ENCODE measurements around the gene RMC1. TPM values are rescaled to one million over a fixed set of nuclear protein-coding genes. Genes with fewer than 3 reads are reported as not detected.

RMC1 gene
- total RNA-seq, 2 experiments from 2014 or later = 32.8 to 36.2 TPM

DNA sequence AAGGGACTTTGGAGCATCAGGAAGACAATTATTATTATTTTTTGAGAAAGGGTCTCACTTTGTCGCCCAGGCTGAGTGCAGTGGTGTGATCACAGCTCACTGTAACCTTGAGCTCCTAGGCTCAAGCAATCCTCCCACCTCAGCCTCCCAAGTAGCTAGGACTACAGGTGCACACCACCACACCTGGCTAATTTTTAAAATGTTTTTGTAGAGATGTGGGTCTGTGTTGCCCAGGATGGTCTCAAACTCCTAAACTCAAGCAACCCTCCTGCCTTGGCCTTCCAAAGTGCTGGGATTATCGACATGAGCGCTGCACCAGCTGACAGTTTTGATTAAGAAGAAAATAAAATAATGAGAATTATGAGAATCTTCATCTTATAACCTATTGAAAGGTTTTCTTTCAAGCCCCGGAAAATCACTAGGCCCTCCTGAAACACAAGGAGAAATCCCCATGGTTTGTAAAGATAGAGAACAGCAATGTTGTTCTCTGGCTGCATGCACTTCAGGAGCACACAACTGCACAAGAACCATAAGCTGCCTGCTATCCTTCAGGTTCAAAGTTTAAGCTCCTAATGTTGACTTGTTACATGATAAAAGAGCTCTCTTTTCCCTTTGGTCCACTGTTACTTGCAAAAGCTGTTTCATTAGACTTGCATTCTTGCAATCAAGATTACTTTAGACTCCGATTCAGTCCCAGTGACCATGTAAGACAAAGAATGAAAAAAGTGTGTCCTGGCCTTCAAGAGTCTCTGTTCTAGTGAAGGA is 66.2 kb downstream of the RMC1 start:
- Histone ChIP-seq H3K4me2 (ENCODE audit: low read length) (no peak overlapping the region), H3K9me2 (ENCODE audit: insufficient read depth, low read length) (no peaks in the 10 kb centered on the region), H2AFZ (ENCODE audit: low read length) (no peak overlapping the region), H3K9me3 (ENCODE audit: low read length) (no peaks in the 10 kb centered on the region), H3K4me1 (ENCODE audit: insufficient read depth, low read length, poor library complexity, severe bottlenecking) (peaks cover 7% of the 10 kb centered on the region), H3K4me3 (ENCODE audit: low read depth, low read length, poor library complexity, severe bottlenecking) (no peak overlapping the region), H4K20me1 (ENCODE audit: insufficient read depth, low read length) (no peaks in the 10 kb centered on the region), H3K36me3 (ENCODE audit: insufficient read depth, low read length) (peaks cover 83% of the 10 kb centered on the region), H3K27ac (ENCODE audit: low read depth, low read length, poor library complexity, severe bottlenecking) (no peak overlapping the region), H3K79me2 (ENCODE audit: insufficient read depth, low read depth, low read length) (no peaks in the 10 kb centered on the region)
- TF ChIP-seq, protein P1, sequence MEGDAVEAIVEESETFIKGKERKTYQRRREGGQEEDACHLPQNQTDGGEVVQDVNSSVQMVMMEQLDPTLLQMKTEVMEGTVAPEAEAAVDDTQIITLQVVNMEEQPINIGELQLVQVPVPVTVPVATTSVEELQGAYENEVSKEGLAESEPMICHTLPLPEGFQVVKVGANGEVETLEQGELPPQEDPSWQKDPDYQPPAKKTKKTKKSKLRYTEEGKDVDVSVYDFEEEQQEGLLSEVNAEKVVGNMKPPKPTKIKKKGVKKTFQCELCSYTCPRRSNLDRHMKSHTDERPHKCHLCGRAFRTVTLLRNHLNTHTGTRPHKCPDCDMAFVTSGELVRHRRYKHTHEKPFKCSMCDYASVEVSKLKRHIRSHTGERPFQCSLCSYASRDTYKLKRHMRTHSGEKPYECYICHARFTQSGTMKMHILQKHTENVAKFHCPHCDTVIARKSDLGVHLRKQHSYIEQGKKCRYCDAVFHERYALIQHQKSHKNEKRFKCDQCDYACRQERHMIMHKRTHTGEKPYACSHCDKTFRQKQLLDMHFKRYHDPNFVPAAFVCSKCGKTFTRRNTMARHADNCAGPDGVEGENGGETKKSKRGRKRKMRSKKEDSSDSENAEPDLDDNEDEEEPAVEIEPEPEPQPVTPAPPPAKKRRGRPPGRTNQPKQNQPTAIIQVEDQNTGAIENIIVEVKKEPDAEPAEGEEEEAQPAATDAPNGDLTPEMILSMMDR (conservative IDR thresholded peaks at IDR 0.05; ENCODE audit: low read length) = no peak
- intact Hi-C loops (cut with micrococcal nuclease; ENCODE audit: unreplicated experiment) = no loop called here
- ChIA-PET CTCF (ENCODE audit: unreplicated experiment) (interaction anchor here (0.9 kb wide), 1 partner anchor 12 kb away, joined by 3 read pairs; no protein-coding TSS in a partner anchor), POLR2A (interaction anchor here (0.5 to 1.0 kb wide), 4 partner anchors 16 to 1739 kb away, joined by 3 to 4 read pairs (median 3); partner anchors contain the start of gene NPC1)
- BruUV-seq (replicated peaks) = no TSS peak
- DNase-seq (ENCODE audit: low spot score) = no peak

DNA sequence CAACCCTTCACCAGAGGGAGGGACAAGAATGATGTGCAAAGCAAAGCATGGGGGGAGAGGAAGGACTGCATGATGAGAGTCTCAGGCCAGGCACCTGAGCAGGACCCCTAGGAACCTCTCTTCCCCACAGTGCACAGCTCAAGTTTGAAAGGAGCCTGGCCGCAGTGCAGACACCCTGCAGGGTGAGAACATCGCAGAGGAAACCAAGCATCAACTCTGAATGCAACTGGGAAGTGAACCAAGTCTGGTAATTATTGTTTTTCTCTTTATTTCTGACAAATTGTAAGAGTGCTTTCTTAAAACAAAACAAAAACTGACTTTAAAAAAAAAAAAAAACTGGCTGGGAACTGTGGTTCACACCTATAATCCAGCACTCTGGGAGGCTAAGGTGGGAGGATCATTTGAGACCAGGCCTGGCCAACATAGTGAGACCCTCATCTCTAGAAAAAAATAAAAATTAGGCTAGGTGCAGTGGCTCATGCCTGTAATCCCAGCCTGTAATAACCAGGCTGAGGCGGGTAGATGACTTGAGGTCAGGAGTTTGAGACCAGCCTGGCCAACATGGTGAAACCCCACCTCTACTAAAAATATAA is 67.7 kb downstream of the RMC1 start:
- Histone ChIP-seq H3K9me2 (ENCODE audit: insufficient read depth, low read length) (no peaks in the 10 kb centered on the region), H3K9me3 (ENCODE audit: low read length) (no peaks in the 10 kb centered on the region), H3K79me2 (ENCODE audit: insufficient read depth, low read depth, low read length) (no peaks in the 10 kb centered on the region), H3K4me1 (ENCODE audit: insufficient read depth, low read length, poor library complexity, severe bottlenecking) (peaks cover 7% of the 10 kb centered on the region), H2AFZ (ENCODE audit: low read length) (no peak overlapping the region), H3K4me3 (ENCODE audit: low read depth, low read length, poor library complexity, severe bottlenecking) (no peak overlapping the region), H3K27ac (ENCODE audit: low read depth, low read length, poor library complexity, severe bottlenecking) (no peak overlapping the region), H4K20me1 (ENCODE audit: insufficient read depth, low read length) (no peaks in the 10 kb centered on the region), H3K4me2 (ENCODE audit: low read length) (no peak overlapping the region), H3K36me3 (ENCODE audit: insufficient read depth, low read length) (peaks cover 76% of the 10 kb centered on the region)
- BruUV-seq (replicated peaks) = no TSS peak
- intact Hi-C loops (cut with micrococcal nuclease; ENCODE audit: unreplicated experiment) = no loop called here
- POLR2A ChIA-PET = interaction anchor here (0.6 to 1.3 kb wide), 3 partner anchors 12 to 47 kb away, joined by 3 to 4 read pairs (median 4); no protein-coding TSS in a partner anchor
- DNase-seq (ENCODE audit: low spot score) = no peak
- no peak for TF ChIP-seq EZH2phosphoT487 (IDR thresholded peaks at IDR 0.05; ENCODE audit: borderline replicate concordance, low read depth, low read length)
- TF ChIP-seq, protein P1 (conservative IDR thresholded peaks at IDR 0.05; ENCODE audit: low read length) = no peak
- CTCF ChIA-PET (ENCODE audit: unreplicated experiment) = no interaction called here

DNA sequence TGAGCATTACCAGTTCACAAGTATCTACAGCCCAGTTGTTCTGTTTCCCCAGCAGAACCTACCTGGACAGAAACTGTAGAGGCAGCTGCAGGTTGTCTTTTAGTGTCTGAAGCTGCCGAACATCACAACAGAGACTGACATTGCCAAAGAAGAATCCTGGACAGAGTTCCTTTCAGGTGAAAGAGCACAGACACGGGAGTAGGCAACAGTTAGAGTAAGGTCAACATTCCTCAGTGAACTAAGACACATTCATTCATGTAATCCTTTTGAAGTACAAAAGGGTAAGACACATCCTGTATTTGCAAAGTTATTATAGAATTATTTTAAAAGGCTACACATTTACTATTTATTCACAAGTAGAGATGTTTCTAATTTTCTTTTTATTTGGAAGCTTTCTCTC is 68.7 kb downstream of the RMC1 start:
- H3K79me2 ChIP-seq (ENCODE audit: insufficient read depth, low read depth, low read length) = no peaks in the 10 kb centered on the region
- no peak overlapping the region for H3K27ac ChIP-seq (ENCODE audit: low read depth, low read length, poor library complexity, severe bottlenecking)
- no peak overlapping the region for H3K4me3 ChIP-seq (ENCODE audit: low read depth, low read length, poor library complexity, severe bottlenecking)
- no TSS peak for BruUV-seq (replicated peaks)
- no peak overlapping the region for H3K4me2 ChIP-seq (ENCODE audit: low read length)
- TF ChIP-seq EZH2phosphoT487 (IDR thresholded peaks at IDR 0.05; ENCODE audit: borderline replicate concordance, low read depth, low read length) = no peak
- TF ChIP-seq, protein P1 (conservative IDR thresholded peaks at IDR 0.05; ENCODE audit: low read length) = no peak
- H4K20me1 ChIP-seq (ENCODE audit: insufficient read depth, low read length) = no peaks in the 10 kb centered on the region
- POLR2A ChIA-PET = interaction anchor here (1.2 kb wide), 1 partner anchor 11 kb away, joined by 4 read pairs; no protein-coding TSS in a partner anchor
- H3K4me1 ChIP-seq (ENCODE audit: insufficient read depth, low read length, poor library complexity, severe bottlenecking) = peaks cover 7% of the 10 kb centered on the region
- no peak for DNase-seq (ENCODE audit: low spot score)
- no peak overlapping the region for H2AFZ ChIP-seq (ENCODE audit: low read length)
- H3K36me3 ChIP-seq (ENCODE audit: insufficient read depth, low read length) = peaks cover 70% of the 10 kb centered on the region
- CTCF ChIA-PET (ENCODE audit: unreplicated experiment) = no interaction called here
- H3K9me2 ChIP-seq (ENCODE audit: insufficient read depth, low read length) = no peaks in the 10 kb centered on the region
- intact Hi-C loops (cut with micrococcal nuclease; ENCODE audit: unreplicated experiment) = no loop called here
- no peaks in the 10 kb centered on the region for H3K9me3 ChIP-seq (ENCODE audit: low read length)
